Neural cell (in vitro differentiated cells): Measurements from ENCODE around the gene PCP4L1. TPM values are rescaled to one million over a fixed set of nuclear protein-coding genes. Genes with fewer than 3 reads are reported as not detected.

Source experiments
- H2AFZ ChIP-seq: fragments of 200-600, 300-800 bp; sonication (generic), shearing (Covaris generic); 2 replicates; pipeline ENCODE4 v1.6.0; 2014; ENCODE audit warnings: low read depth, mild to moderate bottlenecking, antibody characterized with exemption, low read length, moderate library complexity
- H3F3A ChIP-seq: fragments of 200-600 bp; shearing (Covaris generic); 2 replicates; pipeline ENCODE4 v1.6.1; 2016; ENCODE audit warnings: mild to moderate bottlenecking, moderate library complexity, mixed read lengths, antibody characterized with exemption, low read length; ENCODE audit not compliant: insufficient read depth, poor library complexity, severe bottlenecking
- H3K27ac ChIP-seq: fragments of 200-600, 300-800 bp; sonication (generic), shearing (Covaris generic); 2 replicates; pipeline ENCODE4 v1.5.1; 2014; ENCODE audit warnings: mild to moderate bottlenecking, low read length, moderate library complexity
- H3K27me3 ChIP-seq: fragments of 300-800, 200-600 bp; sonication (generic), shearing (Covaris generic); 2 replicates; pipeline ENCODE4 v1.6.0; 2014; ENCODE audit warnings: mild to moderate bottlenecking, low read depth, low read length, moderate library complexity; ENCODE audit not compliant: insufficient read depth
- H3K36me3 ChIP-seq: fragments of 300-800, 200-600 bp; sonication (generic), shearing (Covaris generic); 2 replicates; pipeline ENCODE4 v1.5.1; 2014; ENCODE audit warnings: mild to moderate bottlenecking, antibody characterized with exemption, low read length, moderate library complexity; ENCODE audit not compliant: insufficient read depth
- H3K4me2 ChIP-seq: fragments of 300-800, 200-600 bp; sonication (generic), shearing (Covaris generic); 2 replicates; pipeline ENCODE4 v1.6.0; 2014; ENCODE audit warnings: mild to moderate bottlenecking, low read length
- H3K4me3 ChIP-seq: fragments of 300-800, 200-600 bp; sonication (generic), shearing (Covaris generic); 2 replicates; pipeline ENCODE4 v1.5.1; 2014; ENCODE audit warnings: mild to moderate bottlenecking, low read length, moderate library complexity
- H3K79me2 ChIP-seq: fragments of 200-600 bp; shearing (Covaris generic); replicated peaks from 2 replicates; pipeline ENCODE4 v1.6.0; 2014; ENCODE audit warnings: mild to moderate bottlenecking, low read length, moderate library complexity; ENCODE audit not compliant: insufficient read depth
- H3K9ac ChIP-seq: fragments of 300-800, 200-600 bp; sonication (generic), shearing (Covaris generic); 2 replicates; pipeline ENCODE4 v1.6.1; 2016; ENCODE audit warnings: mild to moderate bottlenecking, low read length, mixed read lengths
- H3K9me2 ChIP-seq: fragments of 200-600 bp; shearing (Covaris generic); 2 replicates; pipeline ENCODE4 v1.6.1; 2016; ENCODE audit warnings: mild to moderate bottlenecking, low read length, mixed read lengths; ENCODE audit not compliant: insufficient read depth
- H3K9me3 ChIP-seq: fragments of 200-600, 300-800 bp; sonication (generic), shearing (Covaris generic); 2 replicates; pipeline ENCODE4 v1.6.1; 2016; ENCODE audit warnings: mild to moderate bottlenecking, mixed run types, low read length, moderate library complexity, mixed read lengths
- H4K20me1 ChIP-seq: fragments of 200-600 bp; shearing (Covaris generic); 2 replicates; pipeline ENCODE4 v1.6.1; 2016; ENCODE audit warnings: mild to moderate bottlenecking, mixed run types; ENCODE audit not compliant: insufficient read depth
- EP300 ChIP-seq: fragments of 450-650 bp; conservative IDR thresholded peaks from 2 replicates; pipeline ENCODE4 v1.6.1; 2014; ENCODE audit warnings: antibody characterized with exemption, mild to moderate bottlenecking, moderate library complexity; ENCODE audit not compliant: poor library complexity, severe bottlenecking
- EZH2 ChIP-seq: fragments of 200-600, 300-800 bp; shearing (Covaris generic), sonication (generic); IDR thresholded peaks from 2 replicates; pipeline ENCODE4 v1.6.1; 2014; ENCODE audit warnings: antibody characterized with exemption, low read length, borderline replicate concordance, mild to moderate bottlenecking; ENCODE audit not compliant: insufficient read depth, poor library complexity, severe bottlenecking
- MXI1 ChIP-seq: fragments of 450-650 bp; conservative IDR thresholded peaks from 2 replicates; pipeline ENCODE4 v1.6.1; 2014; ENCODE audit warnings: antibody characterized with exemption, mild to moderate bottlenecking; ENCODE audit not compliant: poor library complexity, severe bottlenecking
- POLR2AphosphoS5 ChIP-seq: IDR thresholded peaks from 2 replicates; pipeline ENCODE4 v1.6.1; 2012
- RAD21 ChIP-seq: fragments of 450-650 bp; conservative IDR thresholded peaks from 2 replicates; pipeline ENCODE4 v1.6.1; 2014; ENCODE audit warnings: antibody characterized with exemption, mild to moderate bottlenecking, moderate library complexity
- REST ChIP-seq: IDR thresholded peaks from 2 replicates; pipeline ENCODE4 v1.6.1; 2012; ENCODE audit warnings: borderline replicate concordance
- SMC3 ChIP-seq: fragments of 450-650 bp; conservative IDR thresholded peaks from 2 replicates; pipeline ENCODE4 v1.6.1; 2014; ENCODE audit warnings: antibody characterized with exemption, mild to moderate bottlenecking, moderate library complexity; ENCODE audit not compliant: poor library complexity
- TAF1 ChIP-seq: IDR thresholded peaks from 2 replicates; pipeline ENCODE4 v1.6.1; 2012; ENCODE audit warnings: low read depth
- polyA plus RNA-seq: library from polyadenylated mRNA; depleted of rRNA; stranded (reverse); fragments of >200 nt; gene quantifications from 2 replicates; pipeline ENCODE4 v1.2.3, GENCODE V29; 2014
- TF ChIP-seq, protein P1 (sequence below): fragments of 450-650 bp; IDR thresholded peaks from 2 replicates; pipeline ENCODE4 v1.5.1; 2014; ENCODE audit warnings: antibody characterized with exemption, mild to moderate bottlenecking, moderate library complexity; ENCODE audit not compliant: poor library complexity, severe bottlenecking

The PCP4L1 gene
- polyA plus RNA-seq, 1 donor from 2014 or later: 51.2 TPM

DNA sequence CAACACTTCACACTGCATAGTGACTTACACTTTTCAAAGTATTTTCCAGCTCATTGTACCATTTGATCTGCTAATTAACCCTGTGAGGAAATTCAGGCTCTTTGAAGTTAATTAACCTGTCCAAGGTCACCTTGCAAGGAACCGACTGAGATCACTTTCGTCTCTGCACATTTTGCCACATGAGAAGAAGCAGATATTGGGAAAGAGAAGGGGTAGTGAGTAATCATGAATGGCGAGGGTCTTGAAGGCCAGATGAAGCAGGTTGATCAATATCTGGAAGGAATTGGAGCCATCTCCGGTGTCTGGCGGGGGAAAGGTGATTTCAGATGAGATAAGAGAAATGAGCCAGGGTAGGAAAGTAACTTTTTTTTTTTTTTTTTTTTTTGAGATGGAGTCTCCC is 38.5 kb upstream of the PCP4L1 start:
- Histone ChIP-seq H3K9ac (no peak overlapping the region), H3K4me3 (no peak overlapping the region), H3K27me3 (no peaks in the 10 kb centered on the region), H3K9me3 (no peaks in the 10 kb centered on the region), H3K79me2 (no peaks in the 10 kb centered on the region), H3F3A (no peaks in the 10 kb centered on the region), H3K9me2 (no peaks in the 10 kb centered on the region), H4K20me1 (no peaks in the 10 kb centered on the region), H3K4me2 (no peak overlapping the region), H2AFZ (no peak overlapping the region), H3K27ac (no peak overlapping the region), H3K36me3 (no peaks in the 10 kb centered on the region)
- TF ChIP-seq EZH2: no peak
- no peak for TF ChIP-seq POLR2AphosphoS5
- no peak for TF ChIP-seq SMC3
- TF ChIP-seq RAD21: no peak
- TF ChIP-seq TAF1: no peak
- no peak for TF ChIP-seq MXI1
- no peak for TF ChIP-seq EP300
- TF ChIP-seq, protein P1, sequence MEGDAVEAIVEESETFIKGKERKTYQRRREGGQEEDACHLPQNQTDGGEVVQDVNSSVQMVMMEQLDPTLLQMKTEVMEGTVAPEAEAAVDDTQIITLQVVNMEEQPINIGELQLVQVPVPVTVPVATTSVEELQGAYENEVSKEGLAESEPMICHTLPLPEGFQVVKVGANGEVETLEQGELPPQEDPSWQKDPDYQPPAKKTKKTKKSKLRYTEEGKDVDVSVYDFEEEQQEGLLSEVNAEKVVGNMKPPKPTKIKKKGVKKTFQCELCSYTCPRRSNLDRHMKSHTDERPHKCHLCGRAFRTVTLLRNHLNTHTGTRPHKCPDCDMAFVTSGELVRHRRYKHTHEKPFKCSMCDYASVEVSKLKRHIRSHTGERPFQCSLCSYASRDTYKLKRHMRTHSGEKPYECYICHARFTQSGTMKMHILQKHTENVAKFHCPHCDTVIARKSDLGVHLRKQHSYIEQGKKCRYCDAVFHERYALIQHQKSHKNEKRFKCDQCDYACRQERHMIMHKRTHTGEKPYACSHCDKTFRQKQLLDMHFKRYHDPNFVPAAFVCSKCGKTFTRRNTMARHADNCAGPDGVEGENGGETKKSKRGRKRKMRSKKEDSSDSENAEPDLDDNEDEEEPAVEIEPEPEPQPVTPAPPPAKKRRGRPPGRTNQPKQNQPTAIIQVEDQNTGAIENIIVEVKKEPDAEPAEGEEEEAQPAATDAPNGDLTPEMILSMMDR: no peak
- TF ChIP-seq REST: no peak

DNA sequence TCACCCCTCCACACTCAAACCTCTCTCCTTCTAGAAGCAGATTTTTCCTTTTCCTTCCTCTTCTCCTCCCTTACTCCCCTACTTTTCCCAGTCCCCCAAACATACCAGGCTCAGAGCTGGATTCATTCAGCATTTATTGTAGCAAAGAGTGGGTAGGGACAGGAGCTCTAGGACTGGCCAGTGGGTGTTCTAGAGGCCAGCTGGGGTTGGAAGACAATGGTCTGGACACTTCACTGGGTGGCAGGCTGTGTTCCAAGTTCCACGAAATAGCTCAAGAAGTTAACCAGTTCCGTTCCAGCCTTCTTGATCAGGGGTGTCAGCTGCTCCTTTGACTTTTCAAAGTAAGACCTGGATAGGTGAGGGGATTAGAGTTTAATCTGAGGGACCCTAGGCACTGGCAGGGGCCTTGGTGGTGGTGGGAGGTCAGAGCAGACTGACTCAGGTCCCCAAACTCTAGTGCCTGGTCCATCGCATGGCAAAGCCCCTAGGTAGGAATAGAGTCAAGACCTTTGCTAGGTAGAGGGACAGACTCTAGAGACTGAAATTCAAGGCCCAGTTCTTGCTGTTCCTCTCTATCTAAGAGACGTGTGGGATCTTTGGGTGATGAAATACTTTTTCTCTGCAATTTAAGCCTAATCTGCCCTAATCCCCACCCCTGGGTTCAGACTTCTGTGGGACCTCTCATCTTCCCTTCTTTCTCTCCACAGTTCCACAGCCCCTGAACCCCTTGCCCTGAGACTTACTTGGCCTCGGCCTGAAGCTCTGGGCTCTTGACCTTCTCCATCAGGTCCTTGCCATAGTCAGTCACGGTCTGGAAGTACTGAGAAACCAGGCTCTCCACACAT is 36.1 kb upstream of the PCP4L1 start:
- Histone ChIP-seq H3K9me3 (no peaks in the 10 kb centered on the region), H3K4me3 (no peak overlapping the region), H3K9ac (no peak overlapping the region), H3K79me2 (peaks cover 2% of the 10 kb centered on the region), H3K27ac (no peak overlapping the region), H2AFZ (no peak overlapping the region), H3K36me3 (no peaks in the 10 kb centered on the region), H3F3A (no peaks in the 10 kb centered on the region), H3K9me2 (no peaks in the 10 kb centered on the region), H4K20me1 (no peaks in the 10 kb centered on the region), H3K27me3 (no peaks in the 10 kb centered on the region), H3K4me2 (no peak overlapping the region)
- no peak for TF ChIP-seq RAD21
- no peak for TF ChIP-seq POLR2AphosphoS5
- TF ChIP-seq TAF1: no peak
